Small intestine (tissue), 7 donors: ENCODE results near the gene ANKRD55. TPM values are rescaled to one million over a fixed set of nuclear protein-coding genes. Genes with fewer than 3 reads are reported as not detected.
"Not testable (repeated sequence)": the region's sequence is repeated elsewhere in the genome, so short reads cannot be mapped to it uniquely, and the experiment has no call there.

ENCODE experiments used
- DNase-seq, 2 donors: peaks; one replicate each; pipeline versions ENCODE4 v3.0.0 to v3.0.0-alpha.2; 2013
- FAIRE-seq: peaks from 2 replicates; lab custom pipeline; 2012; peaks lifted over from hg19 to GRCh38; lab: Jason Lieb, UNC
- H3K27ac ChIP-seq, 3 donors: one replicate each; pipeline ENCODE4 v1.5.1; 2013; ENCODE audit warnings: low read length in 2 of 3, mild to moderate bottlenecking in 2 of 3, control low read depth in 1 of 3, inconsistent platforms in 1 of 3, low read depth in 1 of 3, moderate library complexity in 1 of 3
- H3K27me3 ChIP-seq, 3 donors: one replicate each; pipeline ENCODE4 v1.6.1; 2013; ENCODE audit warnings: low read length in 3 of 3, inconsistent platforms in 1 of 3; ENCODE audit not compliant: control insufficient read depth in 3 of 3, insufficient read depth in 3 of 3
- H3K36me3 ChIP-seq, 3 donors: one replicate each; pipeline ENCODE4 v1.6.1; 2013; ENCODE audit warnings: low read length in 3 of 3, inconsistent platforms in 1 of 3, low read depth in 1 of 3, mild to moderate bottlenecking in 1 of 3, moderate library complexity in 1 of 3; ENCODE audit not compliant: control insufficient read depth in 3 of 3, insufficient read depth in 2 of 3
- H3K4me1 ChIP-seq, 3 donors: one replicate each; pipeline ENCODE4 v1.6.1; 2013; ENCODE audit warnings: low read length in 2 of 3, inconsistent platforms in 1 of 3, low read depth in 1 of 3, mild to moderate bottlenecking in 1 of 3, moderate library complexity in 1 of 3; ENCODE audit not compliant: control insufficient read depth in 3 of 3, insufficient read depth in 2 of 3
- H3K4me3 ChIP-seq, 3 donors: one replicate each; pipeline ENCODE4 v1.5.1; 2013; ENCODE audit warnings: low read length in 3 of 3, control low read depth in 1 of 3, inconsistent platforms in 1 of 3, low read depth in 1 of 3, mild to moderate bottlenecking in 1 of 3, moderate library complexity in 1 of 3
- H3K9me3 ChIP-seq, 2 donors: one replicate each; pipeline ENCODE4 v1.6.1; 2013; ENCODE audit warnings: low read depth in 1 of 2, low read length in 1 of 2; ENCODE audit not compliant: control insufficient read depth in 2 of 2, insufficient read depth in 1 of 2
- WGBS, 3 donors: extraction: QIAGEN DNeasy Blood & Tissue Kit; methylation state at CpG; one replicate each; pipeline ENCODE4 v1.1.7; 2013; 5-methylcytosine and 5-hydroxymethylcytosine counted together
- polyA plus RNA-seq, 4 donors: library from polyadenylated mRNA; stranded (reverse) in 3 of 4; unstranded in 1 of 4; fragments of 200-250 nt in 3 of 4; fragments of 120-200 nt in 1 of 4; gene quantifications; one replicate each; pipeline versions ENCODE4 v1.2.1 to v1.2.3, GENCODE V29; 2013
- donor health status: healthy with polysubstance abuse.
- donor health status: control.
- donor health status: control.
- donor health status: Bipolar disorder and iron deficiency.
- donor health status: healthy.

ANKRD55 gene
- polyA plus RNA-seq, 4 donors, result 0.10 to 0.13 TPM; not detected in 2

GRCh38 chr5:56142233-56142613 is 90.9 kb downstream of the ANKRD55 start:
- peak overlapping the region in 1 of 3 donors; percentile 60 for H3K27ac ChIP-seq
- H3K9me3 ChIP-seq, result no peaks in the 10 kb centered on the region
- H3K27me3 ChIP-seq, result no peaks in the 10 kb centered on the region
- peaks cover 0 to 7% (median 0%) of the 10 kb centered on the region in 3 donors for H3K4me1 ChIP-seq
- H3K4me3 ChIP-seq, result no peak overlapping the region
- no peak for FAIRE-seq
- 92 to 95% (median 93%) methylated on average over 6 of the region's 6 CpGs for WGBS, 3 donors
- DNase-seq, result no peak
- no peaks in the 10 kb centered on the region for H3K36me3 ChIP-seq

GRCh38 chr5:56140073-56140472 is 93.1 kb downstream of the ANKRD55 start:
- Histone ChIP-seq H3K4me1 (peaks cover 0 to 7% (median 0%) of the 10 kb centered on the region in 3 donors), H3K9me3 (no peaks in the 10 kb centered on the region), H3K27ac (no peak overlapping the region), H3K27me3 (no peaks in the 10 kb centered on the region), H3K36me3 (no peaks in the 10 kb centered on the region), H3K4me3 (no peak overlapping the region)
- FAIRE-seq, result no peak
- 75 to 91% (median 78%) methylated on average over 3 of the region's 3 CpGs for WGBS, 3 donors
- no peak for DNase-seq

GRCh38 chr5:56130664-56131063 is 102.5 kb downstream of the ANKRD55 start:
- DNase-seq, result no peak
- Histone ChIP-seq H3K27ac (no peak overlapping the region), H3K4me3 (no peak overlapping the region), H3K4me1 (peaks cover 0 to 8% (median 0%) of the 10 kb centered on the region in 3 donors), H3K36me3 (no peaks in the 10 kb centered on the region), H3K27me3 (no peaks in the 10 kb centered on the region), H3K9me3 (peaks cover 0 to 5% of the 10 kb centered on the region in 2 donors)
- WGBS, 3 donors, result 91 to 96% (median 95%) methylated on average over 2 of the region's 2 CpGs
- no peak for FAIRE-seq

GRCh38 chr5:56129288-56129687 is 103.8 kb downstream of the ANKRD55 start:
- Histone ChIP-seq H3K27ac (no peak overlapping the region), H3K4me1 (peaks cover 0 to 12% (median 0%) of the 10 kb centered on the region in 3 donors), H3K36me3 (no peaks in the 10 kb centered on the region), H3K27me3 (no peaks in the 10 kb centered on the region), H3K9me3 (peaks cover 0 to 5% of the 10 kb centered on the region in 2 donors), H3K4me3 (no peak overlapping the region)
- 28 to 66% (median 38%) methylated on average over 4 of the region's 4 CpGs for whole genome bisulfite sequencing, 3 donors
- FAIRE-seq, result no peak
- no peak for DNase-seq

GRCh38 chr5:56128113-56128512 is 105.0 kb downstream of the ANKRD55 start:
- no peak for FAIRE-seq

GRCh38 chr5:56126487-56127179 is 106.5 kb downstream of the ANKRD55 start:
- Histone ChIP-seq H3K4me1 (peaks cover 0 to 22% (median 2%) of the 10 kb centered on the region in 3 donors), H3K9me3 (peaks cover 0 to 5% of the 10 kb centered on the region in 2 donors), H3K27ac (no peak overlapping the region), H3K36me3 (no peaks in the 10 kb centered on the region), H3K27me3 (no peaks in the 10 kb centered on the region), H3K4me3 (no peak overlapping the region)
- WGBS, 3 donors, result 76 to 79% (median 76%) methylated on average over 7 of the region's 7 CpGs
- no peak for FAIRE-seq
- DNase-seq, result no peak

More at GRCh38 chr5:56128113-56128512, 105.0 kb downstream of the ANKRD55 start:
- peaks cover 0 to 19% (median 1%) of the 10 kb centered on the region in 3 donors for H3K4me1 ChIP-seq
- peaks cover 0 to 5% of the 10 kb centered on the region in 2 donors for H3K9me3 ChIP-seq
- WGBS, 3 donors, result 19 to 31% (median 27%) methylated on average over 3 of the region's 3 CpGs
- no peak overlapping the region for H3K4me3 ChIP-seq
- no peaks in the 10 kb centered on the region for H3K27me3 ChIP-seq
- no peaks in the 10 kb centered on the region for H3K36me3 ChIP-seq
- no peak overlapping the region for H3K27ac ChIP-seq
- DNase-seq, result peak in 1 of 2 donors; percentile 31

- DNase-seq (peak; percentile 9 to 93), FAIRE-seq (no peak)
- H3K36me3 ChIP-seq, result no peaks in the 10 kb centered on the region
- peak overlapping the region in 2 of 3 donors; percentile 58 to 73 for H3K27ac ChIP-seq
- H3K27me3 ChIP-seq, result no peaks in the 10 kb centered on the region
- no peaks in the 10 kb centered on the region for H3K9me3 ChIP-seq
- WGBS, 3 donors, result 47 to 60% (median 55%) methylated on average over 8 of the region's 8 CpGs
- peaks cover 0 to 22% (median 2%) of the 10 kb centered on the region in 3 donors for H3K4me1 ChIP-seq
- H3K4me3 ChIP-seq, result no peak overlapping the region
These were observed 109.4 kb downstream of the ANKRD55 start for GRCh38 chr5:56123531-56124243.

GRCh38 chr5:56122360-56122985 is 110.7 kb downstream of the ANKRD55 start:
- not testable (repeated sequence) for H3K9me3 ChIP-seq, DNase-seq, H3K4me3 ChIP-seq, FAIRE-seq, H3K27me3 ChIP-seq, H3K36me3 ChIP-seq
- 90 to 93% (median 90%) methylated on average over 9 of the region's 9 CpGs for WGBS, 3 donors
- Histone ChIP-seq H3K4me1 (peaks cover 0 to 15% (median 2%) of the 10 kb centered on the region in 3 donors), H3K27ac (peak overlapping the region in 1 of 3 donors; percentile 58)
